HuH-7.5 (cell line): ENCODE data around the gene MDGA2.

Experiments
- DNase-seq: peaks from one replicate; pipeline ENCODE4 v3.0.0; 2011; ENCODE audit warnings: low spot score

The MDGA2 gene

GRCh38 chr14:47619392-47619791, 56.0 kb downstream of the MDGA2 start:
- no peak for DNase-seq

- no peak for DNase-seq
Measured at GRCh38 chr14:47606566-47606965, 68.8 kb downstream of the MDGA2 start.

GRCh38 chr14:47596860-47597259, 78.5 kb downstream of the MDGA2 start:
- no peak for DNase-seq

- no peak for DNase-seq
Measured at GRCh38 chr14:47596232-47596631, 79.2 kb downstream of the MDGA2 start.

- no peak for DNase-seq
Measured at GRCh38 chr14:47595552-47595951, 79.9 kb downstream of the MDGA2 start.

GRCh38 chr14:47590767-47591495, 84.5 kb downstream of the MDGA2 start:
- DNase-seq = no peak

- DNase-seq = no peak
Measured at GRCh38 chr14:47585447-47585846, 90.0 kb downstream of the MDGA2 start.

GRCh38 chr14:47567273-47567672, 108.1 kb downstream of the MDGA2 start:
- DNase-seq = no peak

- no peak for DNase-seq
Measured at GRCh38 chr14:47557894-47558293, 117.5 kb downstream of the MDGA2 start.

GRCh38 chr14:47555333-47555732, 120.1 kb downstream of the MDGA2 start:
- DNase-seq = no peak

- DNase-seq = no peak
Measured at GRCh38 chr14:47549886-47550285, 125.5 kb downstream of the MDGA2 start.

- no peak for DNase-seq
Measured at GRCh38 chr14:47543459-47543858, 131.9 kb downstream of the MDGA2 start.

- no peak for DNase-seq
Measured at GRCh38 chr14:47541662-47542061, 133.7 kb downstream of the MDGA2 start.

- DNase-seq = no peak
Measured at GRCh38 chr14:47539031-47539461, 136.4 kb downstream of the MDGA2 start.

- no peak for DNase-seq
Measured at GRCh38 chr14:47536341-47536740, 139.1 kb downstream of the MDGA2 start.

GRCh38 chr14:47526591-47527244, 148.7 kb downstream of the MDGA2 start:
- DNase-seq = no peak

GRCh38 chr14:47524524-47524923, 150.9 kb downstream of the MDGA2 start:
- no peak for DNase-seq

- no peak for DNase-seq
Measured at GRCh38 chr14:47520382-47520781, 155.0 kb downstream of the MDGA2 start.

GRCh38 chr14:47511829-47512228, 163.6 kb downstream of the MDGA2 start:
- DNase-seq = no peak

GRCh38 chr14:47509957-47510356, 165.4 kb downstream of the MDGA2 start:
- DNase-seq = no peak

GRCh38 chr14:47507861-47508260, 167.5 kb downstream of the MDGA2 start:
- DNase-seq = no peak

GRCh38 chr14:47500369-47500768, 175.0 kb downstream of the MDGA2 start:
- no peak for DNase-seq

GRCh38 chr14:47490766-47491165, 184.6 kb downstream of the MDGA2 start:
- DNase-seq = no peak

GRCh38 chr14:47490353-47490752, 185.1 kb downstream of the MDGA2 start:
- no peak for DNase-seq
